ENCODE results near the gene EXOC3L4.

DNA sequence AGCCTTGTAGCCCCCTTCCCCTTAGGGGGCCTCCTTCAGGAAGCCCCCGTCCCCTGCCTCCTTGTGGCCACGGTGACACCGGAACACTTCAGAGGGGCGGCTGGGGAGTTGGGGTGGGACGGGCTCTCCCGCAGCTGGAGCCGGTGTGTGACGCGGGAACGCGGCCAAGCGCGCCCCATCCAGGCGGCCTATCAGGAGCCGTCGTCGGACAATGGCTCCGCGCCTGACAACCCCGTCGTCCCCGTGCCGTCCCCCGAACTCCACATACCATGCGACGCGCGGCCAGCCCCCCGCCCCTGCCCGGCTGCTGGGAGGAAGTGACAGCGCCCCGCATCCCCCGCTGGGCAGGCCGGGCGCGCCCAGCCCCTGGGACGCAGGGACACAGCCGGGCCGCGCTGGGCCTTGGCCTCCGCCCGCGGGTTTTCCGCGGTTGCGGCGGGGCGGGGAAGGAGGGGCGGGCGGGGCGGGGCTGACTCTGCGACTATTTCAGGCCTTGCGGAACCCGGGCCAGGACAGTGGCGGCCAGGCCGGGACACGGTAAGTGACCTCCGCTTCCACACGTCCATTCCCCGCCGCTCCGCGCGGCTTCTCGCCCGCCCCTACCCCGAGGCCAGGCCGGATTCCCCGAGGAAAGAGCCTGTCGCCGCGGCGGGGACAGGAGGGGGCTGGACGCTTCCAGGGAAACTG lies 28.6 kb downstream of the EXOC3L4 start, which contains the start of gene TNFAIP2:
- no peak for TF ChIP-seq CTCF (conservative IDR thresholded peaks at IDR 0.05; ENCODE audit: low read length)
- no peak for TF ChIP-seq EZH2phosphoT487 (IDR thresholded peaks at IDR 0.05; ENCODE audit: borderline replicate concordance, low read depth, low read length)

All from OCI-LY7 (cell line).